BE2C (cell line): Measurements from ENCODE around the gene PTPRG.

Experiments
- DNase-seq: peaks from one replicate; pipeline ENCODE4 v3.0.0-alpha.2; 2020
- H3K27me3 ChIP-seq: fragments of 250-450 bp; sonication (Bioruptor Pico); 2 replicates; pipeline ENCODE4 v1.5.1; 2020; ENCODE audit warnings: mild to moderate bottlenecking
- H3K36me3 ChIP-seq: fragments of 250-450 bp; sonication (Bioruptor Pico); 2 replicates; pipeline ENCODE4 v1.5.1; 2020; ENCODE audit warnings: mild to moderate bottlenecking
- H3K4me1 ChIP-seq: fragments of 250-450 bp; sonication (Bioruptor Pico); 2 replicates; pipeline ENCODE4 v1.5.1; 2020
- H3K4me3 ChIP-seq: 2 replicates; pipeline ENCODE4 v1.5.1; 2011; ENCODE audit warnings: low read depth, low read length
- H3K9me3 ChIP-seq: fragments of 250-450 bp; sonication (Bioruptor Pico); 2 replicates; pipeline ENCODE4 v1.5.1; 2020
- CTCF ChIP-seq: IDR thresholded peaks from 2 replicates; pipeline ENCODE4 v1.5.1; 2012; ENCODE audit warnings: mild to moderate bottlenecking, low read depth, low read length

Gene PTPRG

DNA sequence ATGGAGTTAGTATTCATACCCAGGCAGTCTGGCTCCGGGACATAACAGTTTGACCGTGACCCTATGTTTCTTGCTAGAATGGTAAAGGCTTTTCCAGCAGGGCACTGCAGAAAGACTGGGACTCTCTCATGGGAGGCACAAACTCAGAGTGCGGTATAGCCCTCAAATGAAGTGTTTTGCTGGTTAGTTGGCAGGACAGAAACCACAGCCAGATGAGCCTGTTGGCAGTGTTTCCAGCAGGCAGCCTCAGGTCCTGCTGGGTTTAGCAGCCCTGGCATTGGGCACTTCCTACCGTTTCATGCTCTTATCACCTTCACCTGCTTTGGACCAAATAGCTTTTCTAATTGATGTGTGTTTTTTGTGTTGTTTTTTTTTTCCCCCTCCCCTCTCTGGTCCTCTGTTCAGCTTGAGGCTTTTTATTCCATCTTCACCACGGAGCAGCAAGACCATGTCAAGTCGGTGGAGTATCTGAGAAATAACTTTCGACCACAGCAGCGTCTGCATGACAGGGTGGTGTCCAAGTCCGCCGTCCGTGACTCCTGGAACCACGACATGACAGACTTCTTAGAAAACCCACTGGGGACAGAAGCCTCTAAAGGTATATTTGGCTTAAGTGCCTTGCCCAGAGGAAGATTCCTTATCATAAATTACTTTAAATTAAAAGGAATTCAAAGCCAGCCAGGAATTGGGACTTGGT is 606.3 kb downstream of the PTPRG start:
- Histone ChIP-seq H3K9me3 (no peaks in the 10 kb centered on the region), H3K4me3 (no peak overlapping the region), H3K36me3 (no peaks in the 10 kb centered on the region), H3K4me1 (no peaks in the 10 kb centered on the region), H3K27me3 (peaks cover 48% of the 10 kb centered on the region)
- no peak for DNase-seq
- TF ChIP-seq CTCF: no peak

DNA sequence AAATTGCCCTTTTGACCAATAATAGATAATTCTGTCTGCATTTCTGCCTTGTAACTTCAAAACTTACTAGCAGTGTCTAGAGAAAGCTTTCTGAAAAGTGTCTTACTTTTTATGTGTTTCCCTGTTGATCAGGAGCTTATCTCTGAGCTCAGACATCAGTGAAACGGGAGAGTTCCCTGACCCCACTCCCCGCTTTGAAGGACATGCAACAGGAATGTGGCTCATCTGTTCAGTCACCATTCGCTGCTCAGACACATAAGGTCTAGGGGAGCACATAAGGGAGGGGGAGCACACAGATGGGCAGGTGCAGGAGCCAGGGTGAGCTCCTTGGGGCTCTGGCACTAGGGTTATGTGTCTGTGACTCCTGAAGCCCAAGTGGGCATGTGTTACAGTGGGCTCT is 607.0 kb downstream of the PTPRG start:
- Histone ChIP-seq H3K4me1 (no peaks in the 10 kb centered on the region), H3K36me3 (no peaks in the 10 kb centered on the region), H3K27me3 (peaks cover 49% of the 10 kb centered on the region), H3K9me3 (no peaks in the 10 kb centered on the region), H3K4me3 (no peak overlapping the region)
- DNase-seq: no peak
- TF ChIP-seq CTCF: no peak

- Histone ChIP-seq H3K9me3 (no peaks in the 10 kb centered on the region), H3K27me3 (peaks cover 59% of the 10 kb centered on the region), H3K4me1 (no peaks in the 10 kb centered on the region), H3K36me3 (no peaks in the 10 kb centered on the region), H3K4me3 (no peak overlapping the region)
- TF ChIP-seq CTCF: no peak
- DNase-seq: no peak
Observed at GRCh38 chr3:62169906-62170660, 608.7 kb downstream of the PTPRG start.

DNA sequence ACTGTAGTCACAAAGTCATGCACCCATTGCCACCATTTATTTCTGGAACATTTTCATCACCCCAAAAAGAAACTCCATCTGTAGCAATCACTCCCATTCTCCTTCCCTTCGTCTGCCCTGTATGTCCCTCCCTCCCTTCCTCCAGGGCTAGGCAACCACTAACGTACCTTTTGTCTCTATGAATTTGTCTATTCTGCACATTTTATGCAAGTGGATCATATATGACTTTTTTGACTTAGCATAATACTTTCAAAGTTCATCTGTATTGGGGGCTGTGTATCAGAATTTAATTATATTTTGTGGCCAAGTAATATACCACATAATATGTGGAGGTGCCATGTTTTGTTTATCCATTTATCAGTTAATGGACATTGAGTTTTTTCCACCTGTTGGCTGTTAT is 610.4 kb downstream of the PTPRG start:
- peaks cover 65% of the 10 kb centered on the region for H3K27me3 ChIP-seq
- no peaks in the 10 kb centered on the region for H3K36me3 ChIP-seq
- H3K9me3 ChIP-seq: no peaks in the 10 kb centered on the region
- H3K4me1 ChIP-seq: no peaks in the 10 kb centered on the region
- no peak for TF ChIP-seq CTCF
- no peak overlapping the region for H3K4me3 ChIP-seq
- DNase-seq: no peak

DNA sequence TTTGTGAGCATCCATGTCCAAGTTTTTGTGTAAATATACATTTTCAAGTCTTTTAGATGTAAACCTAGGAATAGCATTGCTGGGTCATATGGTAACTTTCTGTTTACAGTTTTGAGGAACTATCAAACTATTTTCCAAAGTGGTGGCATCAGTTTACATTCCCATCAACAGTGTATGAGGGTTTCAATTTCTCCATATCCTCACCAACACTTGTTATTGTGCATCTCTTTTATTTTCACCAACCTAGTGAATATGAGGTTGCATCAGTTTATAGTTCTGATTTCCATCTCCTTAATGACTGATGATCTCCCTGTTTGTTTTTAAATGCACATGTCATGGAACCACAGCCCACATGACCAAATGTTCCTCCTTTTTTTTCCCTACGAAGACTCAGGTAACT is 610.8 kb downstream of the PTPRG start:
- H3K36me3 ChIP-seq: no peaks in the 10 kb centered on the region
- no peak for DNase-seq
- no peaks in the 10 kb centered on the region for H3K9me3 ChIP-seq
- no peaks in the 10 kb centered on the region for H3K4me1 ChIP-seq
- no peak for TF ChIP-seq CTCF
- peaks cover 65% of the 10 kb centered on the region for H3K27me3 ChIP-seq
- H3K4me3 ChIP-seq: no peak overlapping the region

DNA sequence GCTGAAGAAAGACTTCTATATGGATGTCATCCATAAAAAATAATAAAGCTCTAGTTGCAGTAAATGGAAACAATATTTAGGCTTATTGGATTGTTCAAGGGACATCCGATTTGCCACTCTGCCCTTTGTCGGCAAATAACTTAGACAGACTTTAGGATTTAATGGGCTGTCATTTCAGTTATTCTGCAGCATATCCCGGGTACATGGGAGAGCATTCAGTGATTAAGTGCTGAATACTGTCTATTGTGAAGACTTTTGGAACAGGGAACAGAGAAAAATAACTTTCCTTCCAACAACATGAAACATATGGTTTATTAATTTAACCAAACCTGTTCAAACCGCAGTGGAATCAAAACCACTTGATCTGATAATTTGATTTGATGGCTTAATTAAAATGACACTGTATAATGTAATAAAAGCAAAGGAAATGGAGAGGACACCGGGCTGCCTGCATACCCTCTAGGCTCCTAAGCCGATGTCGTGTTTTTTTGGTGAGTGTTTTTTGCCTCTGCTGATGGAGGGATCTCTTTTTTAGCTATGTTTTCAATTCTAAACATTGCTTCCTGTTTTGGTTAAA is 612.7 kb downstream of the PTPRG start:
- no peaks in the 10 kb centered on the region for H3K36me3 ChIP-seq
- DNase-seq: no peak
- no peak for TF ChIP-seq CTCF

More for the DNA sequence above, 612.7 kb downstream of the PTPRG start:
- H3K9me3 ChIP-seq: no peaks in the 10 kb centered on the region
- peaks cover 52% of the 10 kb centered on the region for H3K27me3 ChIP-seq
- H3K4me1 ChIP-seq: no peaks in the 10 kb centered on the region
- no peak overlapping the region for H3K4me3 ChIP-seq
